GM18951 (cell line): ENCODE data around the gene FBXW11.

Experiments used
- POLR2A ChIP-seq: IDR thresholded peaks from 4 replicates; pipeline ENCODE4 v1.6.1; 2011; ENCODE audit warnings: mild to moderate bottlenecking; ENCODE audit not compliant: insufficient read length, insufficient read depth; ENCODE audit errors: extremely low read depth
- in situ Hi-C: fragments of 300-500 bp; cut with MboI; formaldehyde crosslinking; loops from one replicate; pipeline ENCODE4 v1.12.0; 2022; ENCODE audit warnings: low sequenced_read_pairs, mixed read lengths, inconsistent platforms; ENCODE audit not compliant: unreplicated experiment

The FBXW11 gene

GRCh38 chr5:171969288-171969880 lies 37.1 kb downstream of the FBXW11 start:
- in situ Hi-C loops, result no loop called here
- no peak for TF ChIP-seq POLR2A

DNA sequence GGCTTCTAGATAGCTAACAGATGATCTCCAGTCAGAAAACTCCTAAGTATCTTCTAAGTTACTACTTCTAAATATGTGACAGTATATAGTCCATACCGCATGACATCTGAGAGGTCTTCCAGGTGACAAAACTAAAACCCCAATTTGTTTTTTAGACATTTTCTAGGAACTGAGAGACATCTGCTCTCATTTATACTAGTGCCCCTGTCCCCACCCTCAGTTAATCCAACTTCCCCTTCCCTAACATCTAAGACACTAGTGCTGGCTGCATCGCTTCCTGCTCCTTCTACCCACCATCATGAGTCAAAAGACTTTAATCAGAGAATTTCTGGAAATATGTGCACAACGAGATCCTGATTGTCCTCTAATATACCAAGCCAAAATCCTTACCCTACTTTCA lies 37.9 kb downstream of the FBXW11 start:
- TF ChIP-seq POLR2A, result no peak
- in situ Hi-C loops, result no loop called here

GRCh38 chr5:171966964-171967363 lies 39.5 kb downstream of the FBXW11 start:
- in situ Hi-C loops, result no loop called here
- TF ChIP-seq POLR2A, result no peak

DNA sequence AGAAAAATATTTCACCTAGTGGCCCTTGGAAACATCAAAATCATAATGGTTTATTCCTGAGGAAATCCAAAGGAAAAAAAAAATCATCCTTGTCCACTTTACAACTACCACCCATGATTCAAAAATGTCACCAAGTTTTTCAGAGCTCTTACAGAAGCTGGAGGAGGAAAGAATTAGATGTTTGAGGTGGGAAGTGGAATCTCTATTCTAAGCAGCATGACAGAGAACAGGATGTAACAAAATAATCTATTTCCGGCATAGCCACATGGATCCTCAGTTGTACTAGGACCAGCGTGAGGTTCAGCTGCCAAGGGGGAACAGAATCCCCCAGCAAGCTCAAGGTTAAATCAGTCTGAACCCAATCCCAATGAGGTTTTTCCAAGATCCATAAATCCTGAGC lies 40.2 kb downstream of the FBXW11 start:
- in situ Hi-C loops, result no loop called here
- TF ChIP-seq POLR2A, result no peak

- in situ Hi-C loops, result no loop called here
- no peak for TF ChIP-seq POLR2A
These were observed 40.7 kb downstream of the FBXW11 start for GRCh38 chr5:171965745-171966144.

DNA sequence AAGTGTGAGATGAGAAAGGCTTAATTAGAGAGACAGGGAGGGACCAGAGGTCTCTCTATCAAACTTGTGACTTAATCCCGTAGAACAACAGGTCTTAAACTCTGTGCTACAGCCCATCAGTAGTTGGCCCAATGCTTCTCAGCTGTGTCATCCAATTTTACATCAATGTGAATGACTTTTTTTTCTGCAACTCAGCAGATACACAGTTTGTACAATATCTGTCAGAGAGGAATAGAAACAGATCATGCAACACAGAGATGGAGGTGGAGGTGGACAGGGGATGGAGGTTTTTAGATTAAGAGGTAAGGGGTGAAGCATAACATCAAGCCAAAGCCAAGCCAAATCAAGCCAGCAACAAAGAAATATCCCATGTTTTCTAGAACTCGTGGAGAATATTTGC lies 43.0 kb downstream of the FBXW11 start:
- TF ChIP-seq POLR2A, result no peak
- in situ Hi-C loops, result no loop called here

- in situ Hi-C loops, result no loop called here
These were observed 45.3 kb downstream of the FBXW11 start for GRCh38 chr5:171961117-171961516.

GRCh38 chr5:171957591-171958251 lies 48.7 kb downstream of the FBXW11 start:
- in situ Hi-C loops, result no loop called here

More at GRCh38 chr5:171961117-171961516, 45.3 kb downstream of the FBXW11 start:
- no peak for TF ChIP-seq POLR2A

DNA sequence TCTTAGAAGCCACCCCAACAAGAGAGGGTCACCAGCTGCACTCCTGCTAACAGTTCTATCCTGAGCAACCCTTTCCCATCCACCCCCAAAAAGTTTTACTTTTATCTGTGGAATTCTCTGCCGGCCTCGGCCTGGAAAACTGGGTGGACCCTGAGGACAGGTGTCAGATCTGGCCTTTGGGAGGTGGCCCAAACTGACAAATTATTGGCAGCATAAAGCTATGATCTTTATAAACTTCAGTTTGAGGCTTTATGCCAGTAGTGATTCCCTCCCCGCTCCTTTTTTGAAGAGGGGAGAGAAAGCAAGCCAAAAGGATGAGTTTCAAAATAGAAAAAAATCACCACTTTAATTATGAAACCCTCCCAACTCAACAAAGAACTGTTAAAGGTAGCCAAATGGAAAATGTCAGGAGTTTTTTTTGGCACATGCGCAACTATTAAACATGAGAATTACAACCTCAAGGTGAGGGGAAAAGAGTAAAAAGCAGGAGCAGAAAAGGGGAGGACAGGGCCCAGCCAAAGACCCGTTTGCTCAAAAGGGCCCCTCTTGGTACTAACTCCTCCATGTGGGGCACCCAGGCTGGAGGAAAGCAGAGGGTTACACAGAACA lies 49.4 kb downstream of the FBXW11 start:
- TF ChIP-seq POLR2A, result no peak
- in situ Hi-C loops, result no loop called here

More at GRCh38 chr5:171957591-171958251, 48.7 kb downstream of the FBXW11 start:
- TF ChIP-seq POLR2A, result no peak

DNA sequence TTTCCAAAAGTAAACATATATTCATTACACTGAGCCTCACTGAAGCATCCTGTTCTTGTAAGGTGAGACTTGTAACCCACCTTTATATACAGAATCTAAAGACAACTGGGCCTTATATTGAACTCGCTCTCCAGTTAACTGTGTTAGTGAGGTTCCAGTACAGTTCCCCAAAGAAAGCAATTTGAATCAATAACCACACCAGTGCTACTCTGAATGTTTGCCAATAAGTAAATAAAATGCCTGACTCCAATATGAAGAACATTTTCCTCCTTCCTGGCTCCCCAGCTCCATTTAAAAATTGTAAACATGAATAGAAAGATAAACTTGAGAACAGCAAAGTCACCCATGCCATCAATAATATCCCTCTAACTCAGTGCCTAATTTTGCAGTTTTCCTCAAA lies 50.1 kb downstream of the FBXW11 start:
- in situ Hi-C loops, result no loop called here
- no peak for TF ChIP-seq POLR2A

DNA sequence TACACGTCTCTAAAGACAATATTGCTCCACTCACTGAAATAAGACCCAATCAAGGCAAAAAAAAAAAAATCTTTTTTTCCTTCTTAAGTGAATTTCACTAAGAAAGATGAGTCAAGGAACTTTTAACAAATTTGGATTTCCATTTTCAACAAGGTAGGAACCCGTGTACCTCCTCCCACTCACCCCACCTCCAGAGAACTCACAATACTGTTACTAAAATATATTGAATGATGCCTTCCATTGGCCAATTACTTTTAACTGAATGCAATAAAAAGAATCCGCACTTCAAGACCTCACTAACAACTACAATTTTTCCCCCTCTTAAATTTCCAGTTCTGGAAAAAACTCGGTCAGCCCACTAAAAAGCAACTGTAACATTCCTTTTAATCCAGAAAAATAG lies 50.7 kb downstream of the FBXW11 start:
- TF ChIP-seq POLR2A, result no peak
- in situ Hi-C loops, result no loop called here

DNA sequence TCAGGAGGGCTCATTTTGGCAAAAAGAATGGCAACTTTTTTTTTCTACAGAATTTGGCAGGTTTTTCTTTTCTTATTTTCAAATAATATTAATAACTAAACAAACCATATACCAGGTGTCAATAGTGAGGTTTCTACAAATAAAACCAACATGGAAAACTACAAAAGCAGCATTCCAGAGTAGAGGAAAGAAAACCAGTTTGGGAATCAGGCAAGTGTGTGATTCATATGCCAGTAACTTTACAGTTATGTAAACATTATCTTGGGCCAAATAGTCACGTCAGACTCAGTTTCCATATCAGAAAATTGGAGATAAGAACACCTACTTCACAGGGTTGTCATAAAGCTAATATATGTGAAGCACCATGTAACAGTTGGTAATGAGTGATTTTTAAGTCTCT lies 51.7 kb downstream of the FBXW11 start:
- in situ Hi-C loops, result no loop called here
- TF ChIP-seq POLR2A, result no peak

- TF ChIP-seq POLR2A, result no peak
- in situ Hi-C loops, result no loop called here
These were observed 52.4 kb downstream of the FBXW11 start for GRCh38 chr5:171953860-171954701.
